Chondrocyte (in vitro differentiated cells): ENCODE results near the gene RHOU. TPM values are rescaled to one million over a fixed set of nuclear protein-coding genes. Genes with fewer than 3 reads are reported as not detected.

Experiments
- DNase-seq: peaks from one replicate; pipeline ENCODE4 v3.0.0; 2021; ENCODE audit warnings: mixed read lengths, low spot score
- H3K27ac Mint-ChIP-seq: one replicate; pipeline ENCODE4 v1.8.0; 2021; ENCODE audit warnings: mild to moderate bottlenecking, moderate library complexity, mixed read lengths; ENCODE audit not compliant: unreplicated experiment
- H3K27me3 Mint-ChIP-seq: 2 replicates; pipeline ENCODE4 v1.8.0; 2021; ENCODE audit warnings: low read depth, mixed read lengths
- H3K36me3 Mint-ChIP-seq: 2 replicates; pipeline ENCODE4 v1.8.0; 2021; ENCODE audit warnings: low read depth, mixed read lengths
- H3K4me1 Mint-ChIP-seq: 2 replicates; pipeline ENCODE4 v1.8.0; 2021; ENCODE audit warnings: low read depth, mild to moderate bottlenecking, mixed read lengths
- H3K4me3 Mint-ChIP-seq: one replicate; pipeline ENCODE4 v1.8.0; 2021; ENCODE audit warnings: mild to moderate bottlenecking, moderate library complexity, mixed read lengths; ENCODE audit not compliant: unreplicated experiment
- H3K9me3 Mint-ChIP-seq: 2 replicates; pipeline ENCODE4 v1.8.0; 2021; ENCODE audit warnings: low read depth, mixed read lengths
- total RNA-seq: library from RNA; stranded (reverse); gene quantifications from 3 replicates; pipeline ENCODE4 v1.2.1, GENCODE V29; 2021
- TF ChIP-seq, protein P1 (sequence below): fragments of 200-600 bp; sonication (generic); IDR thresholded peaks from 2 replicates; pipeline ENCODE4 v1.5.0; 2021; ENCODE audit warnings: antibody characterized with exemption, mild to moderate bottlenecking, moderate library complexity

The RHOU gene
- total RNA-seq, 1 donor from 2014 or later = 5.9 TPM

DNA sequence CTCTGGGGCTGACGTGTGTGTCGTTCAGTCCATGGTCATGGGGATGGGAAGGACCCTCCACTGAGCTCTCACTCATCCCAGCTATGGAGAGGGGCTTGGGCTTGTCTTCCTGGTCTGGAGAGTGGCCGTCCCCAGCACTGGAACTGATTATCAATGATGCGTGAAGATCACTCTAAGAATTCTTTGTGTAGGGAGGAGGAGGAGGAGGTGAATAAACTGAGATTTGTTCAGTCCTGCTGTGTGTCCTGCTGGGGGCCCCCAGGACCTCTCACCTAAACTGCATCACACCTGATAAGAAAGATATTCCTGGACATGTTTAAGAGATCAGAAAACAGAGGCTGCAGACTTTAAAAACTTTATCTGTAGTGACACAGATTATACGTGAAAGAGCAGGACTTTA is 21.2 kb downstream of the RHOU start:
- H3K4me3 Mint-ChIP-seq = no peak overlapping the region
- peaks cover 2% of the 10 kb centered on the region for H3K36me3 Mint-ChIP-seq
- DNase-seq = no peak
- peaks cover 69% of the 10 kb centered on the region for H3K27me3 Mint-ChIP-seq
- H3K27ac Mint-ChIP-seq = no peak overlapping the region
- H3K4me1 Mint-ChIP-seq = peaks cover 6% of the 10 kb centered on the region
- TF ChIP-seq, protein P1, sequence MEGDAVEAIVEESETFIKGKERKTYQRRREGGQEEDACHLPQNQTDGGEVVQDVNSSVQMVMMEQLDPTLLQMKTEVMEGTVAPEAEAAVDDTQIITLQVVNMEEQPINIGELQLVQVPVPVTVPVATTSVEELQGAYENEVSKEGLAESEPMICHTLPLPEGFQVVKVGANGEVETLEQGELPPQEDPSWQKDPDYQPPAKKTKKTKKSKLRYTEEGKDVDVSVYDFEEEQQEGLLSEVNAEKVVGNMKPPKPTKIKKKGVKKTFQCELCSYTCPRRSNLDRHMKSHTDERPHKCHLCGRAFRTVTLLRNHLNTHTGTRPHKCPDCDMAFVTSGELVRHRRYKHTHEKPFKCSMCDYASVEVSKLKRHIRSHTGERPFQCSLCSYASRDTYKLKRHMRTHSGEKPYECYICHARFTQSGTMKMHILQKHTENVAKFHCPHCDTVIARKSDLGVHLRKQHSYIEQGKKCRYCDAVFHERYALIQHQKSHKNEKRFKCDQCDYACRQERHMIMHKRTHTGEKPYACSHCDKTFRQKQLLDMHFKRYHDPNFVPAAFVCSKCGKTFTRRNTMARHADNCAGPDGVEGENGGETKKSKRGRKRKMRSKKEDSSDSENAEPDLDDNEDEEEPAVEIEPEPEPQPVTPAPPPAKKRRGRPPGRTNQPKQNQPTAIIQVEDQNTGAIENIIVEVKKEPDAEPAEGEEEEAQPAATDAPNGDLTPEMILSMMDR = no peak
- no peaks in the 10 kb centered on the region for H3K9me3 Mint-ChIP-seq

DNA sequence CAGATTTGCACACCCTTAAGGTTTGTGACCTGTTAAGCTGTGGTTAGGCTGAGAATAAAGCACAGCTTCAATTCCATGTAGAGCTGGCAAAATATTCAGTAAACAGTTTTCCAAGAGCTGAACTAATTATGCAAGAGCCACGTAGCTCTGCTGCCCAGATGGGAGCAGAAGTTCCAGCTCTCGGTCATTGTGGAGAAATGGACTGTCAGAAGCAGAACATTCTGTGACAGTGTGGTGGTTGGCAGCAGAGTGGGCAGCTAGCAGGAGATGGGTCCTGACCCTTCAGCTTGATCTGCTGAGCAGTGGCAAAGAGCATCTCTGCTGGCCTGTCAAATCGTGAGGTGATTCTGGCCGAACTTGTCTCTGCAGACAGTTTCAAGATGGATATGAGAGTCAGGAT is 23.2 kb downstream of the RHOU start:
- Mint-ChIP-seq H3K4me3 (no peak overlapping the region), H3K4me1 (peaks cover 5% of the 10 kb centered on the region), H3K27me3 (peaks cover 59% of the 10 kb centered on the region), H3K27ac (no peak overlapping the region), H3K9me3 (no peaks in the 10 kb centered on the region), H3K36me3 (peaks cover 2% of the 10 kb centered on the region)
- DNase-seq = no peak
- TF ChIP-seq, protein P1 = no peak

DNA sequence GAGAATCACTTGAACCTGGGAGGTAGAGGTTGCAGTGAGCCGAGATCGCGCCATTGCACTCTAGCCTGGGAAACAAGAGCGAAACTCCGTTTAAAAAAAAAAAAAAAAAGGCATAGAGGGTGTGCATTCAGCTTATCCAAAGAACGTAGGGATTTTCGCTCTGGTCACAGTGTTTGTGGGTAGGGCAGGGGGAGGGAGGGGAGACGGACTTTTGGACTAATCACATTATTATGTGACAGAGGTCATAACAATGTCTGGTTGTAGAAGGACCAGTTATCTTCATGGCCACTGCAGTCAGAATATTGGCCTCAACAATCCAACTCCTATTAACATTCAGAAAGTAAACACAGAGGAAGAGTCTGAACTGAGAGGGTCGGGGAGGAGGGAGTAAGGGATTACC is 25.7 kb downstream of the RHOU start:
- TF ChIP-seq, protein P1 = no peak
- Mint-ChIP-seq H3K4me3 (no peak overlapping the region), H3K36me3 (peaks cover 2% of the 10 kb centered on the region), H3K9me3 (no peaks in the 10 kb centered on the region), H3K27ac (no peak overlapping the region), H3K27me3 (peaks cover 48% of the 10 kb centered on the region), H3K4me1 (no peaks in the 10 kb centered on the region)
- no peak for DNase-seq

DNA sequence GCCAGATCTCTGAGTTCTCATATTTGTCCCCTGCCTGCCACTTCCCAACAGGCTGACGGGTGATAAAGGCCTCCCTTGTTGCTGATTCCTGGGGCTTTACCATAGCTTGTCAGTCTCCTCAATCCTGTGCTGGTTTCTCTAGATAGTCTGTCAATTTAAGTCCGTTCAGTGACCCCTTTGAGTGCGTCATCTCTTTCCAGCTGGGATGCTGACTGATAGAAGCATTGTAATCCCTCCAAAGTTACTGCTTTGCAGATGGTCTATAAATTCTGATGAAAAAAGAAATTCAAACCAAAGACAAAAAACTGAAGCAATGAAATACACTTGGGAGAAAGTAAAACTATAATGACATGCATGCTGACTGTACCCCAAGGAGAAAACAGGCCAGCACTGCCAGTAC is 28.3 kb downstream of the RHOU start:
- Mint-ChIP-seq H3K4me3 (no peak overlapping the region), H3K27ac (no peak overlapping the region), H3K27me3 (peaks cover 36% of the 10 kb centered on the region), H3K36me3 (peaks cover 2% of the 10 kb centered on the region), H3K9me3 (no peaks in the 10 kb centered on the region), H3K4me1 (peaks cover 3% of the 10 kb centered on the region)
- TF ChIP-seq, protein P1 = no peak
- no peak for DNase-seq

DNA sequence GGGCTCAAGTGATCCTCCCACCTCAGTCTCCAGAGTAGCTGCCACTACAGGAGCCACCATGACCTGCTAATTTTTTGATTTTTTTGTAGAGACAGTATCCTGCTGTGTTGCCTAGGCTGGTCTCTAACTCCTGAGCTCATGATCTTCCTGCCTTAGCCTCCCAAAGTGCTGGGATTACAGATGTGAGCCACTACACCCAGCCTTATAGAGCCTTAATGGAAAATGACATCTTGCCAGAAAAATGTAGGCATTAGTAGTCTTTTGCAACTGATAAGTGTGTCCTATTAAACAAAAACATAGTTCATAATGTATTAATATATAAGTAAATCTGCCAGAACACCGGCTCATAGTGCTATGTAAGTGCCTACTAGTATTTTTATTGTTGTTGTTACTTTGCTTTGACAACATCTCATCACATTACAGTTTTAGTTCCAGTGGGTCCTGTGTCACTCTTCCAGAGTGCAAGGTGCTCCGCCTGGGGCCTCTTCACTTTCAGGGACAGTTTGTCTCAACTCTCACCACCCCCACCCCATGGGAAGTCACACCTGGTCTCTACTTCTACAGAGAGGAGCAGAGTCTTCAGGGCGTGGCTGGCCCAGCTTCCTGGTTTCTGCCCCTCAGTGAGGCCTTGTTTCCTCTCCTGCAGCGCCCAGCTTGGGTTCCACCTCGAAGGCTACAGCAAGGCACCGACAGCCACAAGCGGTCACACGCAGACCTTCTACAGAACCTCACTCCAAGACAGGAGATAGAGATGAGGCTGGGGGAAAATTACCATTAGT is 30.1 kb downstream of the RHOU start:
- H3K27me3 Mint-ChIP-seq = peaks cover 34% of the 10 kb centered on the region
- no peak overlapping the region for H3K27ac Mint-ChIP-seq

More for the DNA sequence above, 30.1 kb downstream of the RHOU start:
- DNase-seq = no peak
- TF ChIP-seq, protein P1 = no peak
- Mint-ChIP-seq H3K36me3 (peaks cover 2% of the 10 kb centered on the region), H3K4me3 (no peak overlapping the region), H3K9me3 (no peaks in the 10 kb centered on the region), H3K4me1 (peaks cover 3% of the 10 kb centered on the region)
